HG03558 (cell line): Measurements from ENCODE around the gene ALK.
"Not testable (repeated sequence)": the region's sequence is repeated elsewhere in the genome, so short reads cannot be mapped to it uniquely, and the experiment has no call there.

Experiments used
- ATAC-seq: cut with Tn5 transposase; IDR thresholded peaks from one replicate; pipeline ENCODE4 v1.9.1; 2021; ENCODE audit warnings: moderate number of reproducible peaks; ENCODE audit not compliant: unreplicated experiment; ENCODE audit errors: extremely low read depth

ALK gene

DNA sequence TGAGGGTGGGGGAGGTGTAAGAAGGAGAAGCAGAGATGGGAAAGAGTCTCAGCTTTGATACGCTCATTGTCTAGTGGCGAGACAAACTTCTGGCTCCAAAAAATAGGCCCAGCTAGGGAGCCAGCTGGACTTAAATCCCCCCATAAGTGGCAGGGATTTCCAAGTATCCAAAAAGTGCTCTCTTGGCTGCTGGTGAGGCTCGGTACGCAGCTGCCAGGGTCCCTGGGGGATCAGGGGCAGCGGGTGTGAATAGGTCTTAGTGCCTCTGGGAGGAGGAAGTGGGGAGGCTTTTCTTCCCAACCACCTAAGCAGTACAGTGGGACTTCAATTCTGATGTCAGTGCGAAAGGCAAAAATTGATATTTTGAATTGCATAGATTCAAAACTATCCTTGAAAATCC is 73.5 kb downstream of the ALK start:
- ATAC-seq, result no peak

DNA sequence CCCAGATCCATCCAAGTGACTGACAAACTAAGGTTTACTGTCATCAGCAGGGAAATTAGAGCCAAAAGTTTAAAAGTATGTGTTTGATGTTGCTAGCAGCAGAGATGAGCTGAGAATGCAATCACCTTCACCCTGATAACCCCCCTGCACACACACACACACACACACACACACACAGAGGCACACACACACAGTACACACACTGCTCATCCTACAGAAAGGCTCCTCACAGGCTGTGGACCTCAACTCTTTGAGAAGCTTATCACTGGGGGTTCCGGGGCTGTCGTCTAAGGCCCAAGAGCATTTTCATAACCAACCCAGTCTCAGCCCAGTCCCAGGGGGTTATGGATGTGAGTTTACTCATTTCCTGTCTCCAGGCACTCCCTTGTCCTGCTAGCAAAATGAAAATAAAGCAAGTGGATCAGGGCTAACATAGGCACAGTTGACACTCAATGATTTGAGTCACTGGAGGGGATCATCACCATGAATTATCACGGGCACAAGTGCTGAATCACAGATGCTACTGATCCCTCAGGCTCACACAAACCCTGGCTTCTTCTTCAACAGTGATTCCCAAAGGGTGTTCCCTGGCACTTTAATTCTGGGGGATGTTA is 76.6 kb downstream of the ALK start:
- ATAC-seq, result no peak

DNA sequence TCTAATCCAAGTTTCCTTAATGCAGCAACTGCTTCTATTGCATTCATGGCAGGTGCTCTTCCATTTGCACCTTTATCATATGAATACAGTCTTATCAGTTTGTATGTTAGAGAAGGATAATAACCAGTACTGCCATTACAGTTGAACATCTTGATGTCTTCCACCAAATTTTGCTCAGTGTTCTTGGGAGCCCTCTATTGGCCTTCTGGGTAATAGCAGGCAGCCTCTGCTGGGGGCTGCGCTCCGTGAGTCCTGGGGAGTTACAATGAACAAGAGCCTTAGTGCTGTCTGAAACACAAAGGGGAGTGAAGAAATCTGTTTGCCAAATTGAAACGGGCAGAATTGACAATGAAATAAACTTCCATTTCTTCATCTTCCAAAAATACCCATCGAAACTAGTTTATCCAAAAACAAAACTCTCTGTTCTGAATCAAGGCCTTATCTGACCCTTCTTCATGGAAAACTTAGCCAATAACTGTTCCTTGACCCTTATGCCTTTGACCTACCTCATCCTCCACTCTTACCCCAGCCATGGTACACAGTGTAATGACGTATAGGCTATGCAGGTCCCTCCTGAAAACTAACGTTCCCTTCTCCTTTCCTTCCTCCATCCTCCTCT is 79.9 kb downstream of the ALK start:
- no peak for ATAC-seq

DNA sequence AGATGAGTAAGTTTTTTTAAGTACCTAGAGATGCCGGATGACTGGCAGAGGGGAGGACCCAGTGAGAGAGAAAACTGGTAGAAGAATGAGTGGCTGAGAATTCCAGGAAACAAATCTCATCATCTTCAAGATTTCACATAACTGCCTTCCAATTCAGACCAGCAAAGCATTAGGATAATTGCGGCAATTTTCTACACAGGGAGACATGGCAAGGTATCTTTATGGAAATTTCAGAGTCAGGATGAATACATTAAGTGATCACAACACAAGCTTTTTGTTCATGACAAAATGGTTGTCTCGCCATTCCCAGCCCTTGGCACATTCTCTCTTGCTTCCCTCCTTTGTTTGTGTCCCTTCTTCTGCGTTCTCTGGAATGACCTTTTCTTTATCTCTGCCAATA is 82.1 kb downstream of the ALK start:
- no peak for ATAC-seq

- no peak for ATAC-seq
Measured at GRCh38 chr2:29837925-29838324, 83.5 kb downstream of the ALK start.

DNA sequence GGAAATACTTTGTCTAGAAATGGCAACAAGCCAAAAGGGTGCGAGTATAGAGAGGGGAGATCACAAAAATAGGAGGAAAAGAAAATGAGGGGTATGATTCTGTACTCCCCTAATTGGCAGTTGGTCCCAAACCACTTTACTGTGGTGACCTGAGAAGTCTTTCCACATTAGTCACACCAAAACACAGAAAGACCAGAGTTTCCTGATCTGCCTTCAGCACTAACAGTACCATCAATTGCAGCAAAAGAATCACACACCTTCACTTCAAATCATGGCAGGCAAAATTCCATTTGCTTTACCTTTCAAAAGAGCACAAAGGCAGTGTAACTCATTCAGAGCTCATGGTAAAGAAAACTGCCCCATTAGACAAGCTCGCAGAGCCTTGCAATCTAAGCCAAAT is 86.8 kb downstream of the ALK start:
- ATAC-seq, result no peak

DNA sequence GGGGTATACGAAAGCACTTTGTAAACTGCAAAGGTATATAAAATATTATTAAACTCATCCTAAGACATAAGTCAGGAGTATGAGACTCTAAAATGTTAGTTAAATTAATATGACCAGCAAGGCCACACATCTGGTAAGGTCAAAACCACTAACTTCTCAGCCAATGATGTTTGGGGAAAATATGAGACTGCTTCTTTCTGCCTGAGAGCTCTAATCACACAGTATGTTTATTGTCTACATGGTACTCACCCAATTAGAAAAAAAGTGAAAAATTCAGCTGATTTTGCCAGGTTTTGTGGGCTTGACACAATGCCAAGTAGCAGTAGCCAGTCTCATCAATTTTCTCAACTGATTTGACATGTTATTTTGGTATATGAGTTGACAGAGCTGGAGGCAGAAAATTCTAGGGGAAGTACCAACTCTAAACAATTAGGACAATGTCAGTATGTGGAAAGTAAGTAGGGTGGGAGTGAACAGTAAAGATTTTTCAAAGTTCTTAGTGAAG is 87.3 kb downstream of the ALK start:
- ATAC-seq, result no peak

DNA sequence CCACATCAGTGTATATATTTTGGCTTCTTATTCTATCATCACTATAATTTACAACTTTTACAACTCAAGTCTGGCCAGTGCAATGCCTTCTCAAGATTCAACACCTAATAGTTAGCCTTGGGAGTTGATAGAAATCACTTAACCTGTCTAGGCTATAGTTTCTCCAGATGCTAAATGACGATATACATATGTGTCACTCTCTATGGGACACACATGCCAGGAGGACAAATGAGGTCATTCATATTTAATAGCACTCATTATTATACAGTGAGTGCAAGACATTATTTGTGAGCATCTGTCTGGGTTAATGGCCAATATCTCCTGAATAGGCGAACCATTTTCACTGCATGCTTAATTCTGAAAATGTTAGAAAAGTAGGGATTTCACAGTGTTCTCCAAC is 89.8 kb downstream of the ALK start:
- no peak for ATAC-seq

DNA sequence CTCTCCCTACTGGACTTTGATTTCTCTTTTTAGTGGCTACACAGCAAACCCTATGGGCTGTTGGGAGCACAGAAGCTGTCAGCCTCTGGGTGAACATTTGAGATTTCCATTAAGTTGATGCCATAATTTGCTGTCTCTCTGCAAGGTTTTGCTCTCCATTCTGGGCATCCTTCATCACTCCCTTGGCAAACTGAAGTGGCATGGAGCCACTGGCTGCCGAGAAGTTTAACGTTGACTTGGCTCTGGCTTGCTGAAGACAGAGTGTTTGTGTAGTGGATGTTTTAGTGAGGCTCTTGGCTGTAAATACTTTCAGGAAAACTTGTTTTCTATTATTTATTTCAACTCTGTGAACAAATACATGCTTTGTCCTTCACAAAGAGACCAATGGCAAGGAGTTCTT is 91.5 kb downstream of the ALK start:
- ATAC-seq, result no peak

DNA sequence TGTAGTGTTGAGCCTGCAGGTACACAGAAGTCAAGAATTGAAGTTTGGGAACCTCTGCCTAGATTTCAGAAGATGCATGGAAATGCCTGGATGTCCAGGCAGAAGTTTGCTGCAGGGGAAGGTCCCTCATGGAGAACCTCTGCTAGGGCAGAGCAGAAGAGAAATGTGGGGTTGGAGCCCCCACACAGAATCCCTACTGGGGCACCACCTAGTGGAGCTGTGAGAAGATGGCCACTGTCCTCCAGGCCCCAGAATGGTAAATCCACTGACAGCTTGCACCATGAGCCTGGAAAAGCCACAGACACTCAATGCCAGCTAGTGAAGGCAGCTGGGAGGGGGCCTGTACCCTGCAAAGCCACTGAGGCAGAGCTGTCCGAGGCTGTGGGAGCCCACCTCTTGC is 97.2 kb downstream of the ALK start:
- not testable (repeated sequence) for ATAC-seq

GRCh38 chr2:29821591-29821990 is 99.8 kb downstream of the ALK start:
- no peak for ATAC-seq

- ATAC-seq, result no peak
Measured at GRCh38 chr2:29819570-29819969, 101.8 kb downstream of the ALK start.

- no peak for ATAC-seq
Measured at GRCh38 chr2:29817801-29818680, 103.3 kb downstream of the ALK start.

- ATAC-seq, result no peak
Measured at GRCh38 chr2:29817299-29817698, 104.1 kb downstream of the ALK start.

DNA sequence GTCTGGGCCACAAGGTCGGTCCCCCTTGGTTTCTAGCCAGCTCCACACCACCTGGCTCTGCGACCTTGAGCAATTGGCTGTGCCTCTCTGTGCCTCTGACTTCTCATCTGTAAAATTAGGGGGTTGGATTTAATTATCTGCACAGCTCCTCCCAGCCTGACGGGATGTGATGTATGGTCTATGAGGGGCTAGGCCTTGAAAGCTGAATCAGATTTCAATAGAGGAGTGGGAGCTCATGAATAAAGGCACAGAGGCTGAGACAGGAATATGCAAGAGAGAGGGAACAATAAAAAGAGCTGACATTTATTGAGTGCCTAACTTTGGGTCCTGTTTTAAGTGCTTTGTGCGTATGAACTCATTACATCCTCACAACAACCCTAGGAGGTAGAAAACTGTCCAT is 104.7 kb downstream of the ALK start:
- ATAC-seq, result no peak

DNA sequence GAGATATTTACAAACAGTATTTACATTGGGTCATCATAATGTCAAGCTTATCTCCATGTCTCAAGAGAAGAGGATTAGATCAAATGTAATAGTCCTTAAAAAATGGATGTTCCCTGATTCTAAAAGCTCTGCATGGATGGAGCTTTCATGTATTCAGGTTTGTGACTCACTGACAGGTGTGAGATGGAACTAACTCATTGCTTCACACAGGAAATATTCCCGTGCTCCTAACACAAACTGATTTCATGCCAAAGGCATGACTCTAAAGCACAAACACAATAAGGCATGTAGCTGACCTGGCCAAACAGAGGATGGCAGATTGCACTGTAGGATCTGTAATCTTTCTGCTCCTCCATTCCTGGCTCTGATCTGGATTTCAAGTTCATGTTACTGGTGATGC is 110.0 kb downstream of the ALK start:
- no peak for ATAC-seq

DNA sequence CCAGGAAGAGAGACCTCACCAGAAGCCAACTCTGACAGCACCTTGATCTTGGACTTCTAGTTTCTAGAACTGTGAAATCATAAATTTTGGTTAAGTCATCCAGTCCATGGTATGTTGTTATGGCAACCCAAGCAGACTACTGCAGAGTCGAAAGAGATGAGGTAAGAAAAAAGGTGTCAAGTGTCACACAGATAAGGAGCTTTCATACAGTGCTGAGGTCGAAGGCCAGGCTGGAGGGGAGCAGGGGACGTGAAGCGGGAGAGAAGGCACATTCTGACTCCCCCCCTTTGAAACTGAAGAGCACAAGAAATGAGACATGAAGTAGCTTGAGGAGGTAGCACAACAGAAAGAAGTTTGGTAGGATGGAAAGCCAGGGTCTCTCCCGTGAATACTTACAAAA is 110.4 kb downstream of the ALK start:
- ATAC-seq, result no peak

DNA sequence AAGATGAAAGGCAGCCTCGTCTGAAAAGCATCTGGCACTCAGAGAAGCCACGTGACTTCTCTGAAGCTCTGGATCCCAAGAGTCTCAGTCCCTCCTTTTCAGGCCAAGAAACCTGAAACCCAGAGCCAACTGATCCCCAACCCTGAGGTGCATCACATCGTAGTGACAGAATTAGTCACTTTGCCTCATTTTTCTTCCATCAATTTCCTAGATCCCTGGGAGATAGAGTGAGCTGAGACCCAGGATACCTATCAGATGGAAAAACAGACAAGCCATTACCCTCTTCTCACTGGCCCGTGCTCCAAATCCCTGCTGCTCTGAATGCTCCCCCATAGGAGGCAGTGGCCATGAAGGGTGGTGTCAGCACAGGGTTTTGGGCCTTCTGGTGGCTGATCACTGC is 113.1 kb downstream of the ALK start:
- no peak for ATAC-seq

DNA sequence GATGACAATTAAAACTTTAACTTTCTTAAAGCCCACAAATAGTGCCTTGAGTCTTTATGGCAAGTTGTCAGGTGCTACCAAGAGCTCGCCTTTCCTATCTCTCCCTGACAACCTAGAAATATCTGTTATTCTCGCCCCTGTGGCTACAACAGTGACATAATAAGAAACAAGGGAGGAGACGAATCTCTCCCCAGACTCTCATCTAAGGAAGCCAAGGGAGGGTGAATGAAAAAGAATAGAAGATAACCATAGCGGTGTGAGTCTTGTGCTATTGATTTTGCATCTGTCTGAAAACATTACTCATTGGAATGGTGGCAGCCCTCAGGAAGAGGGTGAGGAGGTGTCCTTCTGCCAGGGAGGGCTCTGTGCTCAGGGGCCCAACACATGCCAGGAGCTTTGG is 114.3 kb downstream of the ALK start:
- no peak for ATAC-seq

DNA sequence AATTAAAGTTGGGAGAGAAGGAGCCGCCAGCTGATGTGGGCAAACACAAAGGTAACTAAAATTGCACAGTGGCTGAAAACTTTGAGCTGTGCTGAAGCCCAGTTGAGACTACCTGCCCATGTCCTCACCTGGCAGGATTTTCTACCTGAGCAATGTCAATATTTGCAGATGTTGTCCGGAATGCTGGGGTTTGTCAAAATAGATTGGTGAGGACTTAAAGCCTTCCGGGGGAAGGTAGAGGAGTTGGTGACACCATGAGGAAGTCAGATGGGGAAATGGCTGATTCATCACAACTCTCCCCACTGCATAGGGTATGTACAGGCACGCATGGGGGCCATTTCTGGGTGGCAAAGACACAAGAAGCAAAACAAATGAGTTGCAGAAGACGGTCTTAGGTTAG is 114.9 kb downstream of the ALK start:
- ATAC-seq, result no peak

GRCh38 chr2:29804671-29805070 is 116.7 kb downstream of the ALK start:
- no peak for ATAC-seq
